IMR-90 (cell line): ENCODE measurements around the gene PPP1R13B. TPM values are rescaled to one million over a fixed set of nuclear protein-coding genes. Genes with fewer than 3 reads are reported as not detected.

ENCODE experiments used
- ATAC-seq: fragments of 200-7000 bp; cut with Tn5 transposase; 2 replicates; pipeline ENCODE4 v1.9.1; 2020; ENCODE audit warnings: low read depth, mild to moderate bottlenecking, moderate library complexity
- BruUV-seq: library from RNA; stranded (reverse); fragments of 400-500 nt; replicated peaks from 2 replicates; lab custom pipeline; 2021; lab: Mats Ljungman, UMichigan
- CTCF ChIA-PET: fragments of 300-600 bp; formaldehyde crosslinking; extraction: SDS; loops from one replicate; lab custom pipeline; 2021; ENCODE audit warnings: antibody characterized with exemption; lab: Yijun Ruan, JAX
- POLR2A ChIA-PET: fragments of 300-600 bp; sonication (Branson Sonifier 250); formaldehyde crosslinking; loops from one replicate; lab custom pipeline; 2022; ENCODE audit warnings: antibody characterized with exemption; ENCODE audit not compliant: unreplicated experiment; lab: Charles Lee
- DNase-seq: peaks from one replicate; pipeline ENCODE4 v3.0.0; 2013
- H2AFZ ChIP-seq: replicated peaks from 2 replicates; pipeline ENCODE3; 2013; ENCODE audit warnings: low read length, mild to moderate bottlenecking; ENCODE audit not compliant: poor library complexity
- H2AK5ac ChIP-seq: 2 replicates; pipeline ENCODE4 v1.6.1; 2013; ENCODE audit warnings: low read depth, low read length, inconsistent platforms
- H2AK9ac ChIP-seq: replicated peaks from 2 replicates; pipeline ENCODE3; 2013; ENCODE audit warnings: mild to moderate bottlenecking, low read depth, low read length, moderate library complexity; ENCODE audit not compliant: poor library complexity
- H2BK120ac ChIP-seq: 2 replicates; pipeline ENCODE4 v1.6.1; 2013; ENCODE audit warnings: low read depth, low read length, inconsistent platforms
- H2BK15ac ChIP-seq: 3 replicates; pipeline ENCODE4 v1.6.1; 2013; ENCODE audit warnings: low read depth, low read length, inconsistent platforms
- H2BK20ac ChIP-seq: 2 replicates; pipeline ENCODE4 v1.6.1; 2013; ENCODE audit warnings: low read depth, mild to moderate bottlenecking, inconsistent platforms, low read length, moderate library complexity
- H2BK5ac ChIP-seq: 2 replicates; pipeline ENCODE4 v1.6.1; 2013; ENCODE audit warnings: mild to moderate bottlenecking, low read depth, low read length, inconsistent platforms; ENCODE audit not compliant: poor library complexity, severe bottlenecking
- H3K14ac ChIP-seq: replicated peaks from 2 replicates; pipeline ENCODE4 v1.6.1; 2013; ENCODE audit warnings: low read depth, low read length, inconsistent platforms
- H3K18ac ChIP-seq: 2 replicates; pipeline ENCODE4 v1.6.1; 2013; ENCODE audit warnings: low read depth, low read length, control low read depth
- H3K23ac ChIP-seq: 2 replicates; pipeline ENCODE4 v1.6.1; 2013; ENCODE audit warnings: low read depth, low read length, inconsistent platforms
- H3K27ac ChIP-seq: 2 replicates; pipeline ENCODE4 v1.5.1; 2013; ENCODE audit warnings: mild to moderate bottlenecking, control low read depth, low read length; ENCODE audit not compliant: insufficient read depth
- H3K27me3 ChIP-seq: 2 replicates; pipeline ENCODE4 v1.6.1; 2013; ENCODE audit warnings: low read length; ENCODE audit not compliant: control insufficient read depth, insufficient read depth
- H3K36me3 ChIP-seq: 2 replicates; pipeline ENCODE4 v1.6.1; 2013; ENCODE audit warnings: low read length, mixed read lengths; ENCODE audit not compliant: control insufficient read depth, insufficient read depth
- H3K4ac ChIP-seq: 2 replicates; pipeline ENCODE4 v1.6.1; 2013; ENCODE audit warnings: low read depth, low read length, inconsistent platforms
- H3K4me1 ChIP-seq: 2 replicates; pipeline ENCODE4 v1.6.1; 2013; ENCODE audit warnings: low read length, mixed read lengths; ENCODE audit not compliant: control insufficient read depth, insufficient read depth
- H3K4me2 ChIP-seq: 2 replicates; pipeline ENCODE4 v1.6.1; 2013; ENCODE audit warnings: low read depth, mild to moderate bottlenecking, control low read depth, low read length, moderate library complexity
- H3K4me3 ChIP-seq: 2 replicates; pipeline ENCODE4 v1.5.1; 2013; ENCODE audit warnings: low read depth, mild to moderate bottlenecking, control low read depth, low read length, moderate library complexity; ENCODE audit not compliant: insufficient read depth
- H3K56ac ChIP-seq: 2 replicates; pipeline ENCODE4 v1.6.1; 2013; ENCODE audit warnings: low read length, inconsistent platforms; ENCODE audit not compliant: insufficient read depth; ENCODE audit errors: extremely low read depth
- H3K79me1 ChIP-seq, 2 experiments: 2 replicates each; pipeline ENCODE4 v1.6.1; 2013; ENCODE audit warnings: low read length in 2 of 2, inconsistent platforms in 1 of 2, low read depth in 1 of 2
- H3K9ac ChIP-seq: 2 replicates; pipeline ENCODE4 v1.6.1; 2013; ENCODE audit warnings: low read depth, low read length, control low read depth
- H3K9me1 ChIP-seq: 2 replicates; pipeline ENCODE4 v1.6.1; 2013; ENCODE audit warnings: low read length, inconsistent platforms; ENCODE audit not compliant: insufficient read depth
- H3K9me3 ChIP-seq: 2 replicates; pipeline ENCODE4 v1.6.1; 2013; ENCODE audit warnings: low read length; ENCODE audit not compliant: control insufficient read depth, insufficient read depth
- H4K20me1 ChIP-seq: 2 replicates; pipeline ENCODE4 v1.6.1; 2013; ENCODE audit warnings: low read length, inconsistent platforms; ENCODE audit not compliant: insufficient read depth
- H4K5ac ChIP-seq: 2 replicates; pipeline ENCODE4 v1.6.1; 2013; ENCODE audit warnings: mild to moderate bottlenecking, low read depth, low read length, control low read depth
- H4K8ac ChIP-seq, 2 experiments: 2 replicates each; pipeline ENCODE4 v1.6.1; 2013; ENCODE audit warnings: low read depth in 2 of 2, low read length in 2 of 2, control low read depth in 1 of 2, inconsistent platforms in 1 of 2
- H4K91ac ChIP-seq: 2 replicates; pipeline ENCODE4 v1.6.1; 2013; ENCODE audit warnings: low read depth, low read length, inconsistent platforms; ENCODE audit not compliant: insufficient read depth
- CEBPB ChIP-seq: IDR thresholded peaks from 2 replicates; pipeline ENCODE4 v1.6.1; 2012; ENCODE audit warnings: low read depth, low read length, improper control_type of control experiment
- POLR2A ChIP-seq: IDR thresholded peaks from 2 replicates; pipeline ENCODE4 v1.6.1; 2012; ENCODE audit warnings: mild to moderate bottlenecking, low read depth, low read length
- WGBS, 2 experiments: methylation state at CpG; one replicate each; pipeline versions ENCODE4 v1.1.5 to v1.1.7; 2013; ENCODE audit warnings: missing lambda C conversion rate in 2 of 2; ENCODE audit not compliant: insufficient read length in 1 of 2; ENCODE audit errors: extremely low coverage in 2 of 2; 5-methylcytosine and 5-hydroxymethylcytosine counted together
- dilution Hi-C: fragments of 300-500 bp; cut with HindIII; formaldehyde crosslinking; loops from one replicate; pipeline ENCODE4 v1.14.3; 2018; ENCODE audit warnings: low sequenced_read_pairs; ENCODE audit not compliant: unreplicated experiment
- in situ Hi-C: fragments of 300-500 bp; cut with MboI; formaldehyde crosslinking; loops from 3 replicates; pipeline ENCODE4 v1.14.3; 2019; ENCODE audit warnings: low sequenced_read_pairs, inconsistent platforms, mixed read lengths
- intact Hi-C: fragments of 100-400 bp; cut with micrococcal nuclease; formaldehyde crosslinking; loops from 2 replicates; pipeline ENCODE4 v1.10.0; 2022
- polyA plus RNA-seq, 3 experiments: library from polyadenylated mRNA; depleted of rRNA; stranded (reverse); fragments of >200 nt; gene quantifications; 2 replicates each; pipeline ENCODE4 v1.2.3, GENCODE V29; 2012; ENCODE audit warnings: low replicate concordance in 1 of 3
- total RNA-seq: library from RNA; depleted of rRNA; stranded (reverse); fragments of >200 nt; gene quantifications from 2 replicates; pipeline ENCODE4 v1.2.3, GENCODE V29; 2012

Gene PPP1R13B
- total and polyA plus RNA-seq, 2 of the 4 experiments (the other 2 are of a cell fraction) = 1.6 to 2.8 TPM

DNA sequence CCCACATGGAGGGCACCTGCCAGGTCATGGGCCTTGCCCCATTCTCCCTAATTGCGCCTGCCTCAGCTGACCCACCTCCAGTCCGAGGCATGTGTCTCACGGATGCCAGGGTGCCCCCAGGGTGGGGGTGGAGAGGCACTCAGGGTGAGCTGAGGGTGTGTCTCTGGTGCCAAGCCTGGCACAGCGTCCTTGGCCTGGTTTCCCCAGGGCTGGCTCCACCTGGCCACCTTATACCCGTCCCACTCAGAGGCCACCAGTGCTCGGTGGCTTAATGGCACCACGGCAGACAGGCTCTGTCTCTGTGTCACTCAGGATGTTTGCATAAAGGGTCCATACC is 47.3 kb upstream of the PPP1R13B start:
- Histone ChIP-seq H3K27me3 (peaks cover 2% of the 10 kb centered on the region), H3K4me2 (no peak overlapping the region), H3K4ac (no peak overlapping the region), H3K79me1 (no peaks in the 10 kb centered on the region), H3K9me1 (no peaks in the 10 kb centered on the region), H3K23ac (no peak overlapping the region), H2AK9ac (no peak overlapping the region), H2BK120ac (no peak overlapping the region), H2BK20ac (no peak overlapping the region), H3K9ac (no peak overlapping the region), H3K36me3 (no peaks in the 10 kb centered on the region), H4K8ac (no peak overlapping the region), H3K18ac (no peak overlapping the region), H4K20me1 (no peaks in the 10 kb centered on the region; the same call in 1 of the 2 replicates), H3K4me1 (no peaks in the 10 kb centered on the region; the same call in 1 of the 2 replicates), H2AFZ (no peak overlapping the region), H4K5ac (no peak overlapping the region), H3K27ac (no peak overlapping the region), H2AK5ac (no peak overlapping the region), H2BK5ac (no peak overlapping the region), H3K56ac (no peak overlapping the region), H3K9me3 (0 out of 2 replicates have a peak, but pooled peaks cover 2% of the 10 kb centered on the region), H3K4me3 (no peak overlapping the region), H4K91ac (no peak overlapping the region), H2BK15ac (no peak overlapping the region), H3K14ac (no peak overlapping the region)
- ChIA-PET POLR2A (no interaction called here), CTCF (no interaction called here)
- 40% methylated on average over 1 of the region's 7 CpGs; no CpG with 5 or more reads in 1 of the 2 experiments for WGBS, 2 experiments
- no peak for DNase-seq
- dilution Hi-C loops = no loop called here
- intact Hi-C loops = no loop called here
- no TSS peak for BruUV-seq
- ATAC-seq = no peak
- TF ChIP-seq CEBPB (no peak), POLR2A (no peak)
- in situ Hi-C loops = no loop called here
